Smooth muscle cell (in vitro differentiated cells): Measurements from ENCODE around the gene TIAM2. TPM values are rescaled to one million over a fixed set of nuclear protein-coding genes. Genes with fewer than 3 reads are reported as not detected.
A peak's percentile ranks its signal among the peaks of the same experiment; 100 is the strongest.

ENCODE experiments used
- DNase-seq: peaks from one replicate; lab custom pipeline; 2025; ENCODE audit not compliant: unreplicated experiment; lab: John Stamatoyannopoulos, UW
- H2AFZ ChIP-seq: fragments of 200-600 bp; sonication (generic); 2 replicates; pipeline ENCODE4 v1.6.0; 2016; ENCODE audit warnings: antibody characterized with exemption, low read depth, mild to moderate bottlenecking
- H3F3A ChIP-seq: fragments of 200-600 bp; sonication (generic); 2 replicates; pipeline ENCODE4 v1.6.0; 2017; ENCODE audit warnings: antibody characterized with exemption, low read depth
- H3K27ac ChIP-seq: fragments of 200-600 bp; sonication (generic); 2 replicates; pipeline ENCODE4 v1.5.1; 2016; ENCODE audit warnings: low read depth, mild to moderate bottlenecking
- H3K27me3 ChIP-seq: fragments of 200-600 bp; sonication (generic); 2 replicates; pipeline ENCODE4 v1.6.1; 2016; ENCODE audit warnings: low read depth, mild to moderate bottlenecking
- H3K36me3 ChIP-seq: fragments of 200-600 bp; sonication (generic); 2 replicates; pipeline ENCODE4 v1.5.1; 2016; ENCODE audit warnings: low read depth
- H3K4me1 ChIP-seq: fragments of 200-600 bp; sonication (generic); 2 replicates; pipeline ENCODE4 v1.5.1; 2016; ENCODE audit warnings: low read depth
- H3K4me2 ChIP-seq: fragments of 200-600 bp; sonication (generic); 2 replicates; pipeline ENCODE4 v1.6.0; 2016; ENCODE audit warnings: mild to moderate bottlenecking
- H3K4me3 ChIP-seq: fragments of 200-600 bp; sonication (generic); 2 replicates; pipeline ENCODE4 v1.5.1; 2016; ENCODE audit warnings: mild to moderate bottlenecking
- H3K79me2 ChIP-seq: fragments of 200-600 bp; sonication (generic); 2 replicates; pipeline ENCODE4 v1.6.0; 2016; ENCODE audit warnings: low read depth, mild to moderate bottlenecking
- H3K9ac ChIP-seq: fragments of 200-600 bp; sonication (generic); 2 replicates; pipeline ENCODE4 v1.6.0; 2016; ENCODE audit warnings: low read depth
- H3K9me3 ChIP-seq: fragments of 200-600 bp; sonication (generic); replicated peaks from 2 replicates; pipeline ENCODE4 v1.5.1; 2016; ENCODE audit warnings: low read depth
- H4K20me1 ChIP-seq: fragments of 200-600 bp; sonication (generic); 2 replicates; pipeline ENCODE4 v1.6.0; 2016; ENCODE audit warnings: low read depth
- WGBS: methylation state at CpG from one replicate; pipeline ENCODE4 v1.1.7; 2016; ENCODE audit warnings: low lambda C conversion rate; 5-methylcytosine and 5-hydroxymethylcytosine counted together
- polyA plus RNA-seq: library from polyadenylated mRNA; unstranded; fragments of >200 nt; fragmentation: Nextera tagmentation; extraction: Ambion mirVana; gene quantifications from 2 replicates; pipeline ENCODE4 v1.2.1, GENCODE V29; 2016
- total RNA-seq: library from RNA; depleted of rRNA; stranded (reverse); fragments of >200 nt; gene quantifications from 2 replicates; pipeline ENCODE4 v1.2.3, GENCODE V29; 2014
- TF ChIP-seq, protein P1 (sequence below): fragments of 200-600 bp; sonication (generic); IDR thresholded peaks from 2 replicates; pipeline ENCODE4 v1.5.1; 2017; ENCODE audit warnings: borderline replicate concordance, mild to moderate bottlenecking, antibody characterized with exemption; ENCODE audit not compliant: insufficient read depth, poor library complexity, severe bottlenecking

TIAM2 gene
- total and polyA plus RNA-seq, 2 experiments from 2014 or later = 13.1 to 24.9 TPM

DNA sequence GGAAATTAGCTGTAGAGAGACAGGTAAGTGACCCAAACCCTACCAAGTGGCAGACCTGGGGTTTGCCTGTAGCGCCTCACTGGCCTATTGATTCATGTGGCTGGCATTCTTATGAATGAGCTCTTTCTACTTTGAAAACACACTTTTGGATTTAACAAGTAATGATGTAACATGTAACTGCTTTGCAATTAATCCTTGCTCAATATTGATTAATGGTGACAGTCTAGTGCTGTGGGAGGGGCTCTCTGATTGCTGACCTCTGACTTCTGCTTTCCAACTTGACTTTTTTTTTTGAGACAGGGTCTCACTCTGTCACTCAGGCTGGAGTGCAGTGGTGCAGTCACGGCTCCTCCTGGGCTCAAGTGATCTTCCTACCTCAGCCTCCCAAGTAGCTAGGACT is 82.7 kb downstream of the TIAM2 start:
- Histone ChIP-seq H3K79me2 (no peaks in the 10 kb centered on the region), H3F3A (peaks cover 14% of the 10 kb centered on the region), H3K9ac (peak overlapping the region; percentile 74), H3K36me3 (no peaks in the 10 kb centered on the region), H3K4me2 (peak overlapping the region; percentile 55), H3K9me3 (no peaks in the 10 kb centered on the region), H3K4me1 (peaks cover 26% of the 10 kb centered on the region), H3K27ac (peak overlapping the region; percentile 96), H2AFZ (no peak overlapping the region), H4K20me1 (no peaks in the 10 kb centered on the region), H3K4me3 (no peak overlapping the region), H3K27me3 (no peaks in the 10 kb centered on the region)
- no peak for DNase-seq
- WGBS = 71% methylated on average over 2 of the region's 2 CpGs
- TF ChIP-seq, protein P1, sequence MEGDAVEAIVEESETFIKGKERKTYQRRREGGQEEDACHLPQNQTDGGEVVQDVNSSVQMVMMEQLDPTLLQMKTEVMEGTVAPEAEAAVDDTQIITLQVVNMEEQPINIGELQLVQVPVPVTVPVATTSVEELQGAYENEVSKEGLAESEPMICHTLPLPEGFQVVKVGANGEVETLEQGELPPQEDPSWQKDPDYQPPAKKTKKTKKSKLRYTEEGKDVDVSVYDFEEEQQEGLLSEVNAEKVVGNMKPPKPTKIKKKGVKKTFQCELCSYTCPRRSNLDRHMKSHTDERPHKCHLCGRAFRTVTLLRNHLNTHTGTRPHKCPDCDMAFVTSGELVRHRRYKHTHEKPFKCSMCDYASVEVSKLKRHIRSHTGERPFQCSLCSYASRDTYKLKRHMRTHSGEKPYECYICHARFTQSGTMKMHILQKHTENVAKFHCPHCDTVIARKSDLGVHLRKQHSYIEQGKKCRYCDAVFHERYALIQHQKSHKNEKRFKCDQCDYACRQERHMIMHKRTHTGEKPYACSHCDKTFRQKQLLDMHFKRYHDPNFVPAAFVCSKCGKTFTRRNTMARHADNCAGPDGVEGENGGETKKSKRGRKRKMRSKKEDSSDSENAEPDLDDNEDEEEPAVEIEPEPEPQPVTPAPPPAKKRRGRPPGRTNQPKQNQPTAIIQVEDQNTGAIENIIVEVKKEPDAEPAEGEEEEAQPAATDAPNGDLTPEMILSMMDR = no peak

GRCh38 chr6:155078331-155078745 is 83.2 kb downstream of the TIAM2 start:
- peak overlapping the region; percentile 96 for H3K27ac ChIP-seq
- H3K9ac ChIP-seq = peak overlapping the region; percentile 74
- H2AFZ ChIP-seq = no peak overlapping the region
- H3F3A ChIP-seq = peaks cover 14% of the 10 kb centered on the region
- WGBS = 29% methylated on average over 8 of the region's 8 CpGs
- peaks cover 26% of the 10 kb centered on the region for H3K4me1 ChIP-seq
- H4K20me1 ChIP-seq = no peaks in the 10 kb centered on the region
- peak; percentile 14 for DNase-seq
- no peaks in the 10 kb centered on the region for H3K36me3 ChIP-seq
- no peaks in the 10 kb centered on the region for H3K79me2 ChIP-seq
- H3K4me2 ChIP-seq = peak overlapping the region; percentile 55
- no peaks in the 10 kb centered on the region for H3K9me3 ChIP-seq
- no peak overlapping the region for H3K4me3 ChIP-seq
- TF ChIP-seq, protein P1 = no peak
- no peaks in the 10 kb centered on the region for H3K27me3 ChIP-seq

DNA sequence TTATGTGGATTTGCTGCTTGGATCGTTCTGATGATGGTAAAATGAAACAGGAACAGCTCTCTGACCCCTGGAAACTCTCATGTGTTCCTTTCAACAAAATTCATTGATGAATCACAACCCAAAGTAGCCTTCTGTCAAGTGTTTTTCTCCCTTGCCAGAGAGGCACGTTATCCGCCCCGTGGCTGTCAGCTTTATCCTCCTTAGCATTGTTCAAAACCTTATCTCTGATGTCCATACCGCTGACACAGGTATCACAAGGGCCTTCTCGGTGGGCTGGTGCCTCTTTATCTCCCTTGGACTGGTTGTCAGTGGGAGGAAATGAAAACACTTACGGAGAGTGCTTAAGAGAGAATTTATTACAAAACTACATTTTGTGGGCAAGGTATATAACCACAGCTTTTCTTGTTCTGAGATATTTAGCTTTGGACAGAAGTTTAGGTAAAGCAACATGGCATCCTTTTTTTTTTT is 84.9 kb downstream of the TIAM2 start:
- Histone ChIP-seq H3K4me3 (no peak overlapping the region), H3F3A (peaks cover 14% of the 10 kb centered on the region), H3K4me1 (peaks cover 34% of the 10 kb centered on the region), H3K27ac (peak overlapping the region; percentile 96), H3K79me2 (no peaks in the 10 kb centered on the region), H3K27me3 (no peaks in the 10 kb centered on the region), H2AFZ (no peak overlapping the region), H4K20me1 (no peaks in the 10 kb centered on the region), H3K4me2 (peak overlapping the region; percentile 29), H3K36me3 (no peaks in the 10 kb centered on the region), H3K9me3 (no peaks in the 10 kb centered on the region), H3K9ac (peak overlapping the region; percentile 30)
- WGBS = 37% methylated on average over 7 of the region's 7 CpGs
- DNase-seq = no peak
- TF ChIP-seq, protein P1 = no peak
